OCI-LY3 (cell line): ENCODE data around the gene VAV3.

Source experiments
- EZH2phosphoT487 ChIP-seq: fragments of 200-600 bp; shearing (Covaris generic); IDR thresholded peaks from 2 replicates; pipeline ENCODE4 v1.6.1; 2018; ENCODE audit warnings: antibody characterized with exemption, mixed run types, low read depth
- TF ChIP-seq, protein P1 (sequence below): fragments of 200-600, 300-600 bp; sonication (generic); IDR thresholded peaks from 2 replicates; pipeline ENCODE4 v1.5.1; 2014; ENCODE audit warnings: antibody characterized with exemption, low read length, low read depth

GRCh38 chr1:107659961-107660360 is 305.0 kb downstream of the VAV3 start:
- TF ChIP-seq, protein P1, sequence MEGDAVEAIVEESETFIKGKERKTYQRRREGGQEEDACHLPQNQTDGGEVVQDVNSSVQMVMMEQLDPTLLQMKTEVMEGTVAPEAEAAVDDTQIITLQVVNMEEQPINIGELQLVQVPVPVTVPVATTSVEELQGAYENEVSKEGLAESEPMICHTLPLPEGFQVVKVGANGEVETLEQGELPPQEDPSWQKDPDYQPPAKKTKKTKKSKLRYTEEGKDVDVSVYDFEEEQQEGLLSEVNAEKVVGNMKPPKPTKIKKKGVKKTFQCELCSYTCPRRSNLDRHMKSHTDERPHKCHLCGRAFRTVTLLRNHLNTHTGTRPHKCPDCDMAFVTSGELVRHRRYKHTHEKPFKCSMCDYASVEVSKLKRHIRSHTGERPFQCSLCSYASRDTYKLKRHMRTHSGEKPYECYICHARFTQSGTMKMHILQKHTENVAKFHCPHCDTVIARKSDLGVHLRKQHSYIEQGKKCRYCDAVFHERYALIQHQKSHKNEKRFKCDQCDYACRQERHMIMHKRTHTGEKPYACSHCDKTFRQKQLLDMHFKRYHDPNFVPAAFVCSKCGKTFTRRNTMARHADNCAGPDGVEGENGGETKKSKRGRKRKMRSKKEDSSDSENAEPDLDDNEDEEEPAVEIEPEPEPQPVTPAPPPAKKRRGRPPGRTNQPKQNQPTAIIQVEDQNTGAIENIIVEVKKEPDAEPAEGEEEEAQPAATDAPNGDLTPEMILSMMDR, result no peak
- TF ChIP-seq EZH2phosphoT487, result no peak
